B cell (primary cell): ENCODE data around the gene ARHGAP18. TPM values are rescaled to one million over a fixed set of nuclear protein-coding genes. Genes with fewer than 3 reads are reported as not detected.

Source experiments
- ATAC-seq: fragments of 200-7000 bp; cut with Tn5 transposase; one replicate; pipeline ENCODE4 v1.10.0; 2021; ENCODE audit warnings: low read depth, mild to moderate bottlenecking, moderate number of reproducible peaks, moderate library complexity
- CTCF ChIA-PET: fragments of 350-600 bp; sonication (Branson Sonifier 250); formaldehyde crosslinking; loops from one replicate; lab custom pipeline; 2021; ENCODE audit warnings: antibody characterized with exemption, inconsistent platforms; lab: Charles Lee
- POLR2A ChIA-PET: fragments of 350-600 bp; sonication (Branson Sonifier 250); formaldehyde crosslinking; loops from one replicate; lab custom pipeline; 2021; ENCODE audit warnings: antibody characterized with exemption; lab: Charles Lee
- DNase-seq: peaks from one replicate; pipeline ENCODE4 v3.0.0; 2013
- H2AFZ ChIP-seq: 2 replicates; pipeline ENCODE4 v1.6.1; 2012; ENCODE audit warnings: mild to moderate bottlenecking, low read depth, low read length; ENCODE audit not compliant: insufficient read depth, poor library complexity, severe bottlenecking
- H3K27ac ChIP-seq, 2 donors: 1 replicate in 1 of 2; 2 replicates in 1 of 2; pipeline ENCODE4 v1.5.1; 2012 to 2013; ENCODE audit warnings: low read length in 2 of 2, mild to moderate bottlenecking in 2 of 2, moderate library complexity in 1 of 2
- H3K27me3 ChIP-seq, 4 experiments: fragments of 200-600 bp in 1 of 4; sonication (generic) in 1 of 4; replicated peaks in 1 of 4; 1 replicate in 2 of 4; 2 replicates in 2 of 4; pipeline versions ENCODE4 v1.6.1 to v1.7.0; 2013 to 2016; ENCODE audit warnings: low read length in 3 of 4, mild to moderate bottlenecking in 2 of 4, mixed read lengths in 1 of 4, moderate library complexity in 1 of 4; ENCODE audit not compliant: insufficient read depth in 4 of 4, control insufficient read depth in 3 of 4; ENCODE audit errors: control extremely low read depth in 1 of 4
- H3K36me3 ChIP-seq, 2 experiments: replicated peaks in 1 of 2; 1 replicate in 1 of 2; 2 replicates in 1 of 2; pipeline versions ENCODE4 v1.6.1 to v1.7.1; 2013; ENCODE audit warnings: low read length in 1 of 2; ENCODE audit not compliant: insufficient read depth in 2 of 2, control insufficient read depth in 1 of 2; ENCODE audit errors: control extremely low read depth in 1 of 2, extremely low read depth in 1 of 2
- H3K4me1 ChIP-seq, 2 donors: fragments of 200-600 bp in 1 of 2; sonication (generic) in 1 of 2; 1 replicate in 1 of 2; 2 replicates in 1 of 2; pipeline versions ENCODE4 v1.5.1 to v1.6.1; 2013 to 2017; ENCODE audit warnings: low read length in 2 of 2; ENCODE audit not compliant: control insufficient read depth in 2 of 2, insufficient read depth in 2 of 2
- H3K4me2 ChIP-seq: replicated peaks from 2 replicates; pipeline ENCODE3; 2012; ENCODE audit warnings: mild to moderate bottlenecking, low read depth, low read length; ENCODE audit not compliant: poor library complexity, severe bottlenecking
- H3K4me3 ChIP-seq, 5 experiments: fragments of 200-600 bp in 1 of 5; sonication (generic) in 1 of 5; 1 replicate in 3 of 5; 2 replicates in 2 of 5; pipeline versions ENCODE4 v1.5.1 to v1.7.0; 2011 to 2016; ENCODE audit warnings: low read length in 4 of 5, mild to moderate bottlenecking in 4 of 5, low read depth in 2 of 5, control low read depth in 1 of 5, moderate library complexity in 1 of 5; ENCODE audit not compliant: insufficient read depth in 1 of 5; ENCODE audit errors: control extremely low read depth in 1 of 5, extremely low read depth in 1 of 5
- H3K79me2 ChIP-seq: fragments of 200-600 bp; sonication (generic); one replicate; pipeline ENCODE4 v1.6.0; 2016; ENCODE audit warnings: low read length; ENCODE audit not compliant: control insufficient read depth, insufficient read depth
- H3K9ac ChIP-seq: fragments of 200-600 bp; sonication (generic); 2 replicates; pipeline ENCODE4 v1.6.1; 2017; ENCODE audit warnings: mild to moderate bottlenecking, low read length, moderate library complexity
- H3K9me3 ChIP-seq, 3 donors: one replicate each; pipeline versions ENCODE4 v1.6.1 to v1.7.1; 2013; ENCODE audit warnings: low read length in 2 of 3; ENCODE audit not compliant: control insufficient read depth in 2 of 3, insufficient read depth in 1 of 3; ENCODE audit errors: control extremely low read depth in 1 of 3
- H4K20me1 ChIP-seq: 2 replicates; pipeline ENCODE4 v1.6.0; 2012; ENCODE audit warnings: mild to moderate bottlenecking, low read length; ENCODE audit not compliant: insufficient read depth, control insufficient read depth, poor library complexity, severe bottlenecking
- H3K27ac Mint-ChIP-seq: one replicate; pipeline ENCODE4 v1.8.0; 2021; ENCODE audit warnings: mixed read lengths
- H3K27me3 Mint-ChIP-seq: one replicate; pipeline ENCODE4 v1.8.0; 2021; ENCODE audit warnings: mixed read lengths
- H3K4me1 Mint-ChIP-seq: one replicate; pipeline ENCODE4 v1.8.0; 2021; ENCODE audit warnings: mixed read lengths
- H3K4me3 Mint-ChIP-seq: one replicate; pipeline ENCODE4 v1.8.0; 2021; ENCODE audit warnings: mixed read lengths
- H3K9me3 Mint-ChIP-seq: one replicate; pipeline ENCODE4 v1.8.0; 2022; ENCODE audit warnings: mixed read lengths; ENCODE audit not compliant: insufficient read depth
- CTCF ChIP-seq: fragments of 200-600 bp; IDR thresholded peaks from one replicate; pipeline ENCODE4 v1.8.0; 2022; ENCODE audit warnings: antibody characterized with exemption, mild to moderate bottlenecking
- EZH2 ChIP-seq: IDR thresholded peaks from 2 replicates; pipeline ENCODE4 v1.6.1; 2012; ENCODE audit warnings: borderline replicate concordance, low read depth, mild to moderate bottlenecking, moderate library complexity, low read length; ENCODE audit not compliant: insufficient read depth, poor library complexity, severe bottlenecking
- WGBS: methylation state at CpG from one replicate; pipeline ENCODE4 v1.1.5; 2013; ENCODE audit warnings: missing lambda C conversion rate; ENCODE audit not compliant: insufficient coverage; 5-methylcytosine and 5-hydroxymethylcytosine counted together
- intact Hi-C: fragments of 100-400 bp; cut with micrococcal nuclease; formaldehyde crosslinking; loops from one replicate; pipeline ENCODE4 v1.10.0; 2022
- polyA plus RNA-seq: library from polyadenylated mRNA; depleted of rRNA; stranded (reverse); fragments of >200 nt; gene quantifications from 2 replicates; pipeline ENCODE4 v1.2.3, GENCODE V29; 2012
- total RNA-seq, 2 donors: library from RNA; stranded (reverse); fragments of 120-200 nt in 1 of 2; gene quantifications; 1 replicate in 1 of 2; 2 replicates in 1 of 2; pipeline versions ENCODE4 v1.2.3 to v1.2.4, GENCODE V29; 2013 to 2022

The ARHGAP18 gene
- total and polyA plus RNA-seq, 2 donors (not counting 1 experiment from before 2014, with no cell fraction given), result 0.95 to 3.9 TPM

GRCh38 chr6:129612440-129612839, 97.5 kb downstream of the ARHGAP18 start:
- H3K9me3 ChIP-seq, result no peaks in the 10 kb centered on the region
- POLR2A ChIA-PET, result no interaction called here
- H3K27me3 ChIP-seq, result no peaks in the 10 kb centered on the region
- no peak overlapping the region for H3K4me3 ChIP-seq
- no peak overlapping the region for H3K4me2 ChIP-seq
- Mint-ChIP-seq H3K27me3 (no peaks in the 10 kb centered on the region), H3K4me1 (no peaks in the 10 kb centered on the region), H3K4me3 (no peak overlapping the region), H3K9me3 (no peaks in the 10 kb centered on the region), H3K27ac (no peak overlapping the region)
- intact Hi-C loops, result no loop called here
- TF ChIP-seq EZH2 (no peak), CTCF (no peak)
- H2AFZ ChIP-seq, result no peak overlapping the region
- no peak overlapping the region for H3K9ac ChIP-seq
- H3K27ac ChIP-seq, result no peak overlapping the region
- DNase-seq (no peak), ATAC-seq (no peak)
- CTCF ChIA-PET, result interaction anchor here (0.8 kb wide), 1 partner anchor 107 kb away, joined by 3 read pairs; no protein-coding TSS in a partner anchor
- no peaks in the 10 kb centered on the region for H3K4me1 ChIP-seq
- H3K36me3 ChIP-seq, result no peaks in the 10 kb centered on the region
- no peaks in the 10 kb centered on the region for H4K20me1 ChIP-seq
- H3K79me2 ChIP-seq, result no peaks in the 10 kb centered on the region

- Histone ChIP-seq H4K20me1 (no peaks in the 10 kb centered on the region), H2AFZ (no peak overlapping the region), H3K27ac (no peak overlapping the region), H3K9ac (no peak overlapping the region), H3K36me3 (no peaks in the 10 kb centered on the region), H3K9me3 (no peaks in the 10 kb centered on the region), H3K4me1 (no peaks in the 10 kb centered on the region), H3K27me3 (no peaks in the 10 kb centered on the region), H3K79me2 (no peaks in the 10 kb centered on the region), H3K4me2 (no peak overlapping the region), H3K4me3 (no peak overlapping the region)
- no peak for DNase-seq
- POLR2A ChIA-PET, result no interaction called here
- H3K4me1 Mint-ChIP-seq, result no peaks in the 10 kb centered on the region
- CTCF ChIA-PET, result interaction anchor here (1.3 to 1.6 kb wide), 2 partner anchors 10 to 12 kb away, joined by 4 to 7 read pairs; no protein-coding TSS in a partner anchor
- intact Hi-C loops, result no loop called here
- 100% methylated on average over 1 of the region's 4 CpGs for WGBS
- H3K4me3 Mint-ChIP-seq, result no peak overlapping the region
- no peaks in the 10 kb centered on the region for H3K9me3 Mint-ChIP-seq
- H3K27me3 Mint-ChIP-seq, result no peaks in the 10 kb centered on the region
- H3K27ac Mint-ChIP-seq, result no peak overlapping the region
- no peak for TF ChIP-seq CTCF
- no peak for TF ChIP-seq EZH2
- no peak for ATAC-seq
Measured at GRCh38 chr6:129609635-129610034, 100.3 kb downstream of the ARHGAP18 start.
